GM12878 (cell line): Measurements from ENCODE around the gene KCNN3. TPM values are rescaled to one million over a fixed set of nuclear protein-coding genes. Genes with fewer than 3 reads are reported as not detected.

ENCODE experiments used
- BHLHE40 ChIP-seq, 2 experiments: fragments of 450-650 bp in 1 of 2; IDR thresholded peaks; 2 replicates each; pipeline ENCODE4 v1.6.1; 2011 to 2017; ENCODE audit warnings: low read depth in 2 of 2, borderline replicate concordance in 1 of 2, improper control_type of control experiment in 1 of 2, low read length in 1 of 2, mild to moderate bottlenecking in 1 of 2
- CBFB ChIP-seq: IDR thresholded peaks from 2 replicates; pipeline ENCODE4 v1.6.1; 2016; ENCODE audit warnings: antibody characterized with exemption, low read depth
- EP300 ChIP-seq, 2 experiments: fragments of 150-350 bp in 1 of 2; IDR thresholded peaks; 2 replicates each; pipeline ENCODE4 v1.6.1; 2011 to 2012; ENCODE audit warnings: low read depth in 2 of 2, low read length in 2 of 2, borderline replicate concordance in 1 of 2, improper control_type of control experiment in 1 of 2, inconsistent platforms in 1 of 2; ENCODE audit not compliant: control insufficient read depth in 1 of 2
- FOXM1 ChIP-seq: IDR thresholded peaks from 2 replicates; pipeline ENCODE4 v1.6.1; 2012; ENCODE audit warnings: low read depth, mild to moderate bottlenecking, inconsistent platforms, low read length, moderate library complexity
- IRF4 ChIP-seq: IDR thresholded peaks from 2 replicates; pipeline ENCODE4 v1.6.1; 2011; ENCODE audit warnings: low read depth, low read length
- JUNB ChIP-seq: IDR thresholded peaks from 2 replicates; pipeline ENCODE4 v1.6.1; 2016; ENCODE audit warnings: antibody characterized with exemption, mild to moderate bottlenecking
- KLF5 ChIP-seq: fragments of 450-650 bp; IDR thresholded peaks from 2 replicates; pipeline ENCODE4 v1.6.1; 2014; ENCODE audit warnings: mild to moderate bottlenecking; ENCODE audit not compliant: partially characterized antibody
- MTA3 ChIP-seq: IDR thresholded peaks from 2 replicates; pipeline ENCODE4 v1.6.1; 2012; ENCODE audit warnings: low read length, inconsistent platforms, borderline replicate concordance
- NFIC ChIP-seq: IDR thresholded peaks from 2 replicates; pipeline ENCODE4 v1.6.1; 2012; ENCODE audit warnings: low read depth, mild to moderate bottlenecking, inconsistent platforms, low read length, moderate library complexity
- NFYB ChIP-seq: IDR thresholded peaks from 2 replicates; pipeline ENCODE4 v1.6.1; 2011; ENCODE audit warnings: low read depth, mild to moderate bottlenecking, low read length, improper control_type of control experiment, moderate library complexity; ENCODE audit not compliant: insufficient read depth
- NRF1 ChIP-seq: conservative IDR thresholded peaks from 2 replicates; pipeline ENCODE4 v1.6.1; 2011; ENCODE audit warnings: mild to moderate bottlenecking, low read depth, low read length, improper control_type of control experiment
- PKNOX1 ChIP-seq: fragments of 450-650 bp; IDR thresholded peaks from 2 replicates; pipeline ENCODE4 v1.6.1; 2016; ENCODE audit warnings: mild to moderate bottlenecking
- POLR2AphosphoS2 ChIP-seq: IDR thresholded peaks from 2 replicates; pipeline ENCODE4 v1.6.1; 2011; ENCODE audit warnings: low read depth, mild to moderate bottlenecking, low read length, improper control_type of control experiment, moderate library complexity
- POLR2AphosphoS5 ChIP-seq: IDR thresholded peaks from 2 replicates; pipeline ENCODE4 v1.6.1; 2011; ENCODE audit warnings: mild to moderate bottlenecking, low read length, inconsistent platforms
- POU2F2 ChIP-seq: IDR thresholded peaks from 3 replicates; pipeline ENCODE4 v1.6.1; 2011; ENCODE audit warnings: low read depth, mild to moderate bottlenecking, low read length, borderline replicate concordance
- RELA ChIP-seq: fragments of 450-650 bp; IDR thresholded peaks from 2 replicates; pipeline ENCODE4 v1.8.0; 2014; ENCODE audit warnings: borderline replicate concordance; ENCODE audit not compliant: partially characterized antibody
- SMC3 ChIP-seq: IDR thresholded peaks from 2 replicates; pipeline ENCODE4 v1.6.1; 2011; ENCODE audit warnings: low read length, improper control_type of control experiment, borderline replicate concordance
- TAF1 ChIP-seq: IDR thresholded peaks from 2 replicates; pipeline ENCODE4 v1.6.1; 2011; ENCODE audit warnings: mild to moderate bottlenecking, low read depth, low read length, borderline replicate concordance
- YBX1 ChIP-seq: fragments of 450-650 bp; IDR thresholded peaks from 2 replicates; pipeline ENCODE4 v1.6.1; 2016; ENCODE audit warnings: antibody characterized with exemption
- ZBTB11 ChIP-seq: fragments of 450-650 bp; formaldehyde crosslinking; IDR thresholded peaks from 2 replicates; pipeline ENCODE4 v1.5.0; 2022; ENCODE audit warnings: mild to moderate bottlenecking, missing genetic modification characterization
- ZNF622 ChIP-seq: fragments of 450-650 bp; IDR thresholded peaks from 2 replicates; pipeline ENCODE4 v1.6.1; 2017; ENCODE audit warnings: mild to moderate bottlenecking, inconsistent platforms
- polyA plus RNA-seq, 11 experiments: library from polyadenylated mRNA; depleted of rRNA in 4 of 11; unstranded in 6 of 11; stranded (reverse) in 5 of 11; fragments of >200 nt; fragmentation: Nextera tagmentation in 4 of 11; fragmentation: Illumina TruSeq in 1 of 11; extraction: Ambion mirVana in 4 of 11; extraction: Trizol in 1 of 11; gene quantifications; 1 replicate in 1 of 11; 2 replicates in 10 of 11; pipeline versions ENCODE4 v1.2.1 to v1.2.3, GENCODE V29; 2011 to 2016; ENCODE audit warnings: inconsistent platforms in 2 of 11, missing spikeins in 2 of 11, low read depth in 1 of 11
- total RNA-seq, 4 experiments: library from RNA; depleted of rRNA in 3 of 4; stranded (reverse); fragments of >200 nt in 3 of 4; fragmentation: Illumina TruSeq in 1 of 4; extraction: Trizol in 1 of 4; gene quantifications; 2 replicates each; pipeline versions ENCODE4 v1.2.1 to v1.2.3, GENCODE V29; 2013 to 2021
- TF ChIP-seq, protein P1 (sequence below): fragments of 450-650 bp; IDR thresholded peaks from 2 replicates; pipeline ENCODE4 v1.6.1; 2018; ENCODE audit warnings: mild to moderate bottlenecking, low read depth, moderate library complexity; ENCODE audit not compliant: partially characterized antibody
- TF ChIP-seq, protein P2 (sequence below): IDR thresholded peaks from 2 replicates; pipeline ENCODE4 v1.6.1; 2012; ENCODE audit warnings: low read depth, low read length, improper control_type of control experiment

Gene KCNN3
- total and polyA plus RNA-seq, 10 of the 15 experiments (the other 5 are each of a cell fraction or from before 2014, with no cell fraction given) = 3.5 to 26.4 (median 14.9) TPM

GRCh38 chr1:154849645-154850131, 20.4 kb downstream of the KCNN3 start (continued):
- TF ChIP-seq RELA (peak; percentile 6), CBFB (no peak), ZBTB11 (CRISPR knock-in tag) (no peak), PKNOX1 (no peak), POLR2AphosphoS2 (no peak), TAF1 (no peak), POU2F2 (no peak), JUNB (peak; percentile 87), FOXM1 (peak; percentile 66; the same call in 1 of the 2 replicates), MTA3 (no peak; the same call in 1 of the 2 replicates), KLF5 (peak; percentile 14), POLR2AphosphoS5 (no peak), YBX1 (no peak), EP300 (IDR thresholded peaks at IDR 0.05; ENCODE audit: borderline replicate concordance in 1 of 2, control insufficient read depth in 1 of 2, low read depth in 2 of 2, low read length in 2 of 2) (peak in 1 of 2 experiments; percentile 70; a peak in 2 of 4 replicates), SMC3 (no peak), IRF4 (peak; percentile 81), NFIC (peak; percentile 66; the same call in 1 of the 2 replicates), ZNF622 (no peak), NRF1 (no peak), NFYB (no peak), BHLHE40 (IDR thresholded peaks at IDR 0.05; ENCODE audit: borderline replicate concordance in 1 of 2, low read depth in 2 of 2, low read length in 1 of 2) (peak; percentile 57 to 79; a peak in 2 of 4 replicates)
- TF ChIP-seq, protein P1, sequence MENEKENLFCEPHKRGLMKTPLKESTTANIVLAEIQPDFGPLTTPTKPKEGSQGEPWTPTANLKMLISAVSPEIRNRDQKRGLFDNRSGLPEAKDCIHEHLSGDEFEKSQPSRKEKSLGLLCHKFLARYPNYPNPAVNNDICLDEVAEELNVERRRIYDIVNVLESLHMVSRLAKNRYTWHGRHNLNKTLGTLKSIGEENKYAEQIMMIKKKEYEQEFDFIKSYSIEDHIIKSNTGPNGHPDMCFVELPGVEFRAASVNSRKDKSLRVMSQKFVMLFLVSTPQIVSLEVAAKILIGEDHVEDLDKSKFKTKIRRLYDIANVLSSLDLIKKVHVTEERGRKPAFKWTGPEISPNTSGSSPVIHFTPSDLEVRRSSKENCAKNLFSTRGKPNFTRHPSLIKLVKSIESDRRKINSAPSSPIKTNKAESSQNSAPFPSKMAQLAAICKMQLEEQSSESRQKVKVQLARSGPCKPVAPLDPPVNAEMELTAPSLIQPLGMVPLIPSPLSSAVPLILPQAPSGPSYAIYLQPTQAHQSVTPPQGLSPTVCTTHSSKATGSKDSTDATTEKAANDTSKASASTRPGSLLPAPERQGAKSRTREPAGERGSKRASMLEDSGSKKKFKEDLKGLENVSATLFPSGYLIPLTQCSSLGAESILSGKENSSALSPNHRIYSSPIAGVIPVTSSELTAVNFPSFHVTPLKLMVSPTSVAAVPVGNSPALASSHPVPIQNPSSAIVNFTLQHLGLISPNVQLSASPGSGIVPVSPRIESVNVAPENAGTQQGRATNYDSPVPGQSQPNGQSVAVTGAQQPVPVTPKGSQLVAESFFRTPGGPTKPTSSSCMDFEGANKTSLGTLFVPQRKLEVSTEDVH = no peak
- TF ChIP-seq, protein P2, sequence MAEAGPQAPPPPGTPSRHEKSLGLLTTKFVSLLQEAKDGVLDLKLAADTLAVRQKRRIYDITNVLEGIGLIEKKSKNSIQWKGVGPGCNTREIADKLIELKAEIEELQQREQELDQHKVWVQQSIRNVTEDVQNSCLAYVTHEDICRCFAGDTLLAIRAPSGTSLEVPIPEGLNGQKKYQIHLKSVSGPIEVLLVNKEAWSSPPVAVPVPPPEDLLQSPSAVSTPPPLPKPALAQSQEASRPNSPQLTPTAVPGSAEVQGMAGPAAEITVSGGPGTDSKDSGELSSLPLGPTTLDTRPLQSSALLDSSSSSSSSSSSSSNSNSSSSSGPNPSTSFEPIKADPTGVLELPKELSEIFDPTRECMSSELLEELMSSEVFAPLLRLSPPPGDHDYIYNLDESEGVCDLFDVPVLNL = no peak
